HG02981 (cell line): ENCODE data around the gene SYMPK.
"Not testable (repeated sequence)": the region's sequence is repeated elsewhere in the genome, so short reads cannot be mapped to it uniquely, and the experiment has no call there.

Experiments used
- ATAC-seq: cut with Tn5 transposase; IDR thresholded peaks from one replicate; pipeline ENCODE4 v1.9.1; 2021; ENCODE audit warnings: mild to moderate bottlenecking, moderate library complexity; ENCODE audit not compliant: unreplicated experiment

SYMPK gene

GRCh38 chr19:45862564-45863334 is at the start of gene SYMPK:
Gene SYMPK (minus strand): TSS chr19:45863147. CDS start chr19:45854495, 8,652 bp downstream.
- peak; percentile 91 for ATAC-seq

- no peak for ATAC-seq
Measured at GRCh38 chr19:45911291-45911690, 48.3 kb upstream of the SYMPK start.

- no peak for ATAC-seq
Measured at GRCh38 chr19:45908956-45909355, 46.0 kb upstream of the SYMPK start.

GRCh38 chr19:45906221-45906620 is 43.3 kb upstream of the SYMPK start:
- ATAC-seq, result no peak

- ATAC-seq, result no peak
Measured at GRCh38 chr19:45905011-45905410, 42.1 kb upstream of the SYMPK start.

- ATAC-seq, result peak; percentile 90
Measured at GRCh38 chr19:45902651-45903625, 40.0 kb upstream of the SYMPK start.

GRCh38 chr19:45901912-45902650 is 39.1 kb upstream of the SYMPK start, which contains the start of gene MYPOP:
Gene MYPOP (minus strand): TSS chr19:45902613. CDS start chr19:45901773, 840 bp downstream.
- no peak for ATAC-seq

- ATAC-seq, result no peak
Measured at GRCh38 chr19:45901432-45901911, 38.5 kb upstream of the SYMPK start.

GRCh38 chr19:45900738-45901431 is 37.9 kb upstream of the SYMPK start:
- ATAC-seq, result no peak

GRCh38 chr19:45899919-45900589 is 37.1 kb upstream of the SYMPK start:
- ATAC-seq, result no peak

- no peak for ATAC-seq
Measured at GRCh38 chr19:45899253-45899652, 36.3 kb upstream of the SYMPK start.

- ATAC-seq, result no peak
Measured at GRCh38 chr19:45897261-45897812, 34.4 kb upstream of the SYMPK start.

GRCh38 chr19:45895983-45896599 is 33.1 kb upstream of the SYMPK start:
- not testable (repeated sequence) for ATAC-seq

- ATAC-seq, result no peak
Measured at GRCh38 chr19:45895519-45895972, 32.6 kb upstream of the SYMPK start.

- no peak for ATAC-seq
Measured at GRCh38 chr19:45890877-45891276, 27.9 kb upstream of the SYMPK start.

- ATAC-seq, result no peak
Measured at GRCh38 chr19:45889210-45889885, 26.4 kb upstream of the SYMPK start.

- ATAC-seq, result no peak
Measured at GRCh38 chr19:45887200-45887710, 24.3 kb upstream of the SYMPK start.
